H1 (cell line): ENCODE data around the gene SUMF2. TPM values are rescaled to one million over a fixed set of nuclear protein-coding genes. Genes with fewer than 3 reads are reported as not detected.
A peak's percentile ranks its signal among the peaks of the same experiment; 100 is the strongest.

Source experiments
- CTCF ChIA-PET: fragments of 300-600 bp; sonication (Branson Sonifier 250); formaldehyde crosslinking; loops from one replicate; lab custom pipeline; 2021; ENCODE audit not compliant: partially characterized antibody; lab: Charles Lee
- POLR2A ChIA-PET: fragments of 300-600 bp; sonication (Branson Sonifier 250); formaldehyde crosslinking; loops from one replicate; lab custom pipeline; 2021; ENCODE audit warnings: inconsistent platforms; ENCODE audit not compliant: partially characterized antibody; lab: Charles Lee
- DNase-seq, 2 experiments: peaks; one replicate each; pipeline versions ENCODE4 v3.0.0 to v3.0.0-alpha.2; 2010 to 2022; ENCODE audit warnings: low spot score in 2 of 2, low read depth in 1 of 2, mixed read lengths in 1 of 2
- FAIRE-seq: peaks from 2 replicates; lab custom pipeline; 2011; peaks lifted over from hg19 to GRCh38; lab: Jason Lieb, UNC
- H2AFZ ChIP-seq: 2 replicates; pipeline ENCODE4 v1.8.1; 2012; ENCODE audit warnings: low read length, inconsistent platforms
- H2AK5ac ChIP-seq: 2 replicates; pipeline ENCODE4 v1.6.1; 2013; ENCODE audit warnings: low read depth, low read length
- H2BK120ac ChIP-seq: replicated peaks from 2 replicates; pipeline ENCODE3; 2013; ENCODE audit warnings: low read depth, low read length, inconsistent platforms
- H2BK12ac ChIP-seq: 2 replicates; pipeline ENCODE4 v1.6.1; 2013; ENCODE audit warnings: low read depth, low read length
- H2BK15ac ChIP-seq: 2 replicates; pipeline ENCODE4 v1.6.1; 2013; ENCODE audit warnings: low read length
- H2BK20ac ChIP-seq: 2 replicates; pipeline ENCODE4 v1.6.1; 2013; ENCODE audit warnings: low read length
- H2BK5ac ChIP-seq: 2 replicates; pipeline ENCODE4 v1.6.1; 2013; ENCODE audit warnings: low read depth, low read length
- H3K14ac ChIP-seq: 2 replicates; pipeline ENCODE4 v1.6.1; 2013; ENCODE audit warnings: inconsistent platforms; ENCODE audit not compliant: insufficient read length
- H3K18ac ChIP-seq: 2 replicates; pipeline ENCODE4 v1.6.1; 2013; ENCODE audit warnings: low read length; ENCODE audit errors: extremely low read depth
- H3K23ac ChIP-seq: 2 replicates; pipeline ENCODE4 v1.6.1; 2013; ENCODE audit warnings: inconsistent platforms; ENCODE audit not compliant: insufficient read length
- H3K23me2 ChIP-seq: 2 replicates; pipeline ENCODE4 v1.6.1; 2013; ENCODE audit warnings: low read depth, low read length
- H3K27ac ChIP-seq: 2 replicates; pipeline ENCODE4 v1.6.1; 2011; ENCODE audit warnings: low read depth, low read length, inconsistent platforms
- H3K27me3 ChIP-seq, 4 experiments: replicated peaks in 1 of 4; 1 replicate in 1 of 4; 2 replicates in 3 of 4; pipeline versions ENCODE4 v1.6.1 to v1.8.1; 2011 to 2013; ENCODE audit warnings: low read length in 3 of 4, mild to moderate bottlenecking in 3 of 4, inconsistent platforms in 2 of 4, mixed read lengths in 2 of 4, moderate library complexity in 1 of 4; ENCODE audit not compliant: control insufficient read depth in 3 of 4, insufficient read depth in 3 of 4; ENCODE audit errors: extremely low read depth in 1 of 4
- H3K36me3 ChIP-seq, 4 experiments: 2 replicates each; pipeline versions ENCODE4 v1.6.1 to v1.8.1; 2011 to 2013; ENCODE audit warnings: mild to moderate bottlenecking in 4 of 4, low read length in 3 of 4, moderate library complexity in 2 of 4, control low read depth in 1 of 4, inconsistent platforms in 1 of 4; ENCODE audit not compliant: insufficient read depth in 4 of 4, control insufficient read depth in 2 of 4
- H3K4ac ChIP-seq: replicated peaks from 2 replicates; pipeline ENCODE3; 2013; ENCODE audit warnings: low read length, low read depth, mixed read lengths, inconsistent platforms; ENCODE audit not compliant: insufficient read length
- H3K4me1 ChIP-seq, 4 experiments: replicated peaks in 1 of 4; 1 replicate in 1 of 4; 2 replicates in 3 of 4; pipeline versions ENCODE4 v1.6.1 to v1.8.1; 2011 to 2013; ENCODE audit warnings: low read length in 3 of 4, inconsistent platforms in 2 of 4, mixed read lengths in 1 of 4; ENCODE audit not compliant: insufficient read depth in 4 of 4, control insufficient read depth in 3 of 4
- H3K4me2 ChIP-seq, 2 experiments: 2 replicates each; pipeline versions ENCODE4 v1.6.1 to v1.8.1; 2011 to 2013; ENCODE audit warnings: low read depth in 2 of 2, low read length in 2 of 2, control low read depth in 1 of 2, inconsistent platforms in 1 of 2, mild to moderate bottlenecking in 1 of 2; ENCODE audit not compliant: insufficient read depth in 1 of 2
- H3K4me3 ChIP-seq, 4 experiments: fragments of 200-600, 300-600 bp in 1 of 4; sonication (generic), shearing (Covaris generic), sonication (Bioruptor Twin) in 1 of 4; 2 replicates each; pipeline versions ENCODE4 v1.5.1 to v1.8.1; 2011 to 2016; ENCODE audit warnings: low read length in 4 of 4, low read depth in 3 of 4, control low read depth in 2 of 4, inconsistent platforms in 2 of 4, mild to moderate bottlenecking in 2 of 4, mixed read lengths in 1 of 4, moderate library complexity in 1 of 4; ENCODE audit not compliant: insufficient read depth in 2 of 4; ENCODE audit errors: extremely low read depth in 1 of 4
- H3K56ac ChIP-seq: replicated peaks from 2 replicates; pipeline ENCODE3; 2013; ENCODE audit warnings: low read depth, mild to moderate bottlenecking, mixed read lengths, low read length, inconsistent platforms; ENCODE audit not compliant: insufficient read length
- H3K79me1 ChIP-seq: 2 replicates; pipeline ENCODE4 v1.6.1; 2013; ENCODE audit warnings: low read depth, low read length, control low read depth
- H3K79me2 ChIP-seq, 2 experiments: 2 replicates each; pipeline versions ENCODE4 v1.6.1 to v1.8.1; 2012 to 2013; ENCODE audit warnings: low read length in 2 of 2, mild to moderate bottlenecking in 2 of 2, inconsistent platforms in 1 of 2; ENCODE audit not compliant: insufficient read depth in 2 of 2, control insufficient read depth in 1 of 2
- H3K9ac ChIP-seq, 4 experiments: replicated peaks in 1 of 4; 1 replicate in 1 of 4; 2 replicates in 3 of 4; pipeline versions ENCODE4 v1.6.1 to v1.8.1; 2011 to 2013; ENCODE audit warnings: low read depth in 3 of 4, low read length in 3 of 4, control low read depth in 2 of 4, mild to moderate bottlenecking in 2 of 4, moderate library complexity in 2 of 4, inconsistent platforms in 1 of 4; ENCODE audit errors: extremely low read depth in 1 of 4
- H3K9me3 ChIP-seq, 2 experiments: 2 replicates each; pipeline versions ENCODE4 v1.6.1 to v1.8.1; 2012 to 2013; ENCODE audit warnings: mild to moderate bottlenecking in 2 of 2, moderate library complexity in 2 of 2, control low read depth in 1 of 2, inconsistent platforms in 1 of 2, low read depth in 1 of 2, low read length in 1 of 2, mixed read lengths in 1 of 2; ENCODE audit not compliant: insufficient read depth in 2 of 2
- H4K20me1 ChIP-seq, 2 experiments: replicated peaks in 1 of 2; 2 replicates each; pipeline versions ENCODE3 to v1.8.1; 2011 to 2013; ENCODE audit warnings: inconsistent platforms in 2 of 2, low read length in 2 of 2, mild to moderate bottlenecking in 1 of 2; ENCODE audit not compliant: insufficient read depth in 2 of 2, control insufficient read depth in 1 of 2
- H4K5ac ChIP-seq: 2 replicates; pipeline ENCODE4 v1.6.1; 2013; ENCODE audit warnings: low read length, low read depth, mixed read lengths, inconsistent platforms; ENCODE audit not compliant: insufficient read length
- H4K8ac ChIP-seq: 2 replicates; pipeline ENCODE4 v1.8.0; 2013; ENCODE audit warnings: mild to moderate bottlenecking, moderate library complexity, low read length, inconsistent platforms; ENCODE audit not compliant: insufficient read depth; ENCODE audit errors: extremely low read depth
- H4K91ac ChIP-seq: replicated peaks from 2 replicates; pipeline ENCODE3; 2013; ENCODE audit warnings: low read length, mixed read lengths, inconsistent platforms; ENCODE audit not compliant: insufficient read length
- CREB1 ChIP-seq: IDR thresholded peaks from 2 replicates; pipeline ENCODE4 v1.6.1; 2012; ENCODE audit warnings: inconsistent platforms
- EGR1 ChIP-seq: IDR thresholded peaks from 2 replicates; pipeline ENCODE4 v1.6.1; 2011; ENCODE audit warnings: low read depth, low read length, borderline replicate concordance
- GABPA ChIP-seq: IDR thresholded peaks from 2 replicates; pipeline ENCODE4 v1.6.1; 2011; ENCODE audit warnings: mild to moderate bottlenecking, low read length, moderate library complexity, borderline replicate concordance; ENCODE audit not compliant: insufficient read depth
- KDM5A ChIP-seq: fragments of 200-600 bp; IDR thresholded peaks from 2 replicates; pipeline ENCODE4 v1.7.1; 2012; ENCODE audit warnings: mild to moderate bottlenecking, low read length, inconsistent platforms, mixed read lengths
- POLR2A ChIP-seq, 2 experiments: IDR thresholded peaks; 1 replicate in 1 of 2; 2 replicates in 1 of 2; pipeline ENCODE4 v1.6.1; 2011; ENCODE audit warnings: low read depth in 2 of 2, low read length in 2 of 2, mild to moderate bottlenecking in 2 of 2; ENCODE audit errors: control extremely low read depth in 1 of 2
- POLR2AphosphoS5 ChIP-seq: IDR thresholded peaks from 2 replicates; pipeline ENCODE4 v1.6.1; 2011; ENCODE audit warnings: low read depth, low read length
- RBBP5 ChIP-seq: IDR thresholded peaks from 2 replicates; pipeline ENCODE4 v1.7.1; 2012; ENCODE audit warnings: low read depth, mild to moderate bottlenecking, inconsistent platforms, low read length, moderate library complexity, borderline replicate concordance
- SP2 ChIP-seq: IDR thresholded peaks from 2 replicates; pipeline ENCODE4 v1.6.1; 2012; ENCODE audit warnings: mild to moderate bottlenecking, low read length, inconsistent platforms
- SUZ12 ChIP-seq: fragments of 200-600 bp; sonication (generic); IDR thresholded peaks from 2 replicates; pipeline ENCODE4 v1.6.1; 2012; ENCODE audit warnings: mild to moderate bottlenecking, inconsistent platforms, low read length, moderate library complexity, mixed read lengths
- TAF1 ChIP-seq: IDR thresholded peaks from 2 replicates; pipeline ENCODE4 v1.6.1; 2011; ENCODE audit warnings: mild to moderate bottlenecking, low read depth, low read length
- TBP ChIP-seq: IDR thresholded peaks from 2 replicates; pipeline ENCODE4 v1.6.1; 2011; ENCODE audit warnings: low read depth, low read length, improper control_type of control experiment
- WGBS, 2 experiments: shearing (Covaris generic) in 1 of 2; methylation state at CpG; one replicate each; pipeline versions ENCODE4 v1.1.6 to v1.1.7; 2013 to 2015; ENCODE audit warnings: low lambda C conversion rate in 2 of 2, mixed read lengths in 2 of 2, inconsistent platforms in 1 of 2, low coverage in 1 of 2, missing lambda C conversion rate in 1 of 2; ENCODE audit not compliant: insufficient replicate concordance in 2 of 2, insufficient coverage in 1 of 2, insufficient read length in 1 of 2; ENCODE audit errors: extremely low coverage in 1 of 2, missing lambda C conversion rate in 1 of 2; 5-methylcytosine and 5-hydroxymethylcytosine counted together
- polyA plus RNA-seq, 7 experiments: library from polyadenylated mRNA; depleted of rRNA in 3 of 7; stranded (reverse) in 5 of 7; unstranded in 2 of 7; fragments of >200 nt in 5 of 7; fragments of 200-250 nt in 2 of 7; gene quantifications; 1 replicate in 5 of 7; 2 replicates in 1 of 7; 4 replicates in 1 of 7; pipeline versions ENCODE4 v1.2.1 to v1.2.3, GENCODE V29; 2011 to 2013; ENCODE audit warnings: missing spikeins in 2 of 7, mixed read lengths in 2 of 7
- total RNA-seq: library from RNA; stranded (reverse); fragmentation: NEBNext Ultra II Directional; extraction: Animal tissue kit (Norgen Biotek cat#: 25700); gene quantifications from 2 replicates; pipeline ENCODE4 v1.2.1, GENCODE V29; 2021

Gene SUMF2
- total and polyA plus RNA-seq, 2 of the 8 experiments (the other 6 are each of a cell fraction or from before 2014, with no cell fraction given) = 39.8 to 59.2 TPM

DNA sequence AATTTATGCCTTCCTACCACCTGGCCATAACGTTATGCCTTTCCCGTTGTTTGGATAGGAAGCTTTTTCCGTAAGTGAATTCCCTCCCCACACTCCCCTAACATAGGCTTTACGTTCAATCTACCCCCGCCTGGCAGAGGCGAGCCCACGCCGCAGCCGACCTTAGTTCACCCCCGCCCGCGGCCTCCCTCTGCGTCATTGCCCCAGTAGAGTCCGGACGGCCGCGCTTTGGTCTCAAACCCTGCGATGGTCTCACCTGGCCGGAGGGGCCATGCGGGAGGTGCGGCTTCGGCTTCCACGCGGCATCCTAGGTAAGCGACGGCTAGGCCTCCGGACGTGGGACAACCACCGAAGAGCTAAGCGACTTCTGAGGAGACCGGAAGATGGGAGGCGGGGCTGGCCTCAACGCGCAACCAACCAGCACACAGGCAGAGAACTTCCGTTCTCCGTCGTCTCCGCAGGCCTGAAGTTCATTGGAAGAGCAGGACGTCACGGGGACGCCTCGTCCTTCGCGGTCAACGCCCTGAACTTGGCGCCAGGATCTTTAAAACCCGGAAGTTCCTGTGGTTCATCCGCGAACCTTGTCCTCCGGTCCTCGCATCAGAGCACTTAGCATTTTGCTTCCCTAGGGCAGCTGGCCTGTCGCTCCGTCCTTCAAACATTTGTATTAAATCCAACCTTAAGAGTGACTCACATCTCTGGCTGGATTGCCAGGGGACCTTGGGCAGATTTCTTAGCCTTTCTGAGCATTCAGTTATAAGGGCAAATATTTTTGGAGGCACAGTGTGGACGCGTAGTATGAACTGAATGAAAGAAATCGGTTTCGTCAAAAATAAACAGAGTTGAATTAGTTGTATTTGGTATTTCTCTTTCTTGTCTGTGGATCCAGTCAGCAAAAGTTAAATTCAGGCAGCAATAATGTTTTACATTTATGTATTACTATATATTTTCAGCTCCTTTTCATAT lies 42.3 kb downstream of the SUMF2 start, which contains the start of gene CHCHD2:
CHCHD2 (minus strand) TSS at position 369 of the 966 bp plus-strand sequence; CDS start at position 306, 63 bp downstream.
- Histone ChIP-seq H3K27me3 (no peaks in the 10 kb centered on the region), H3K4me2 (peak within 1 kb of the TSS; percentile 62 to 84), H3K14ac (no peak within 1 kb of the TSS), H3K79me2 (peaks cover 0 to 10% of the 10 kb centered on the region in 2 experiments; a peak in 2 of 4 replicates), H3K4me1 (no peaks in the 10 kb centered on the region), H2BK120ac (no peak within 1 kb of the TSS), H3K23me2 (peaks cover 5% of the 10 kb centered on the region; the same call in 1 of the 2 replicates), H3K27ac (peak within 1 kb of the TSS; percentile 58; the same call in 1 of the 2 replicates), H3K56ac (no peak within 1 kb of the TSS), H2AK5ac (no peak within 1 kb of the TSS), H3K18ac (no peak within 1 kb of the TSS; the same call in 1 of the 2 replicates), H3K9me3 (peaks cover 12 to 35% of the 10 kb centered on the region in 2 experiments; a peak in 2 of 4 replicates), H3K79me1 (no peaks in the 10 kb centered on the region), H3K9ac (peak within 1 kb of the TSS in 3 of 4 experiments; percentile 58 to 91 (median 73); a peak in 6 of 7 replicates), H4K5ac (no peak within 1 kb of the TSS), H2BK5ac (0 out of 2 replicates have a peak within 1 kb of the TSS, but pooled peaks have one; percentile 28), H4K20me1 (peaks cover 0 to 2% of the 10 kb centered on the region in 2 experiments), H3K36me3 (peaks cover 4 to 19% (median 11%) of the 10 kb centered on the region in 4 experiments; a peak in 7 of 8 replicates), H3K23ac (no peak within 1 kb of the TSS), H3K4me3 (peak within 1 kb of the TSS; percentile 75 to 93 (median 86)), H2AFZ (peak within 1 kb of the TSS; percentile 51; the same call in 1 of the 2 replicates), H2BK20ac (no peak within 1 kb of the TSS), H2BK15ac (no peak within 1 kb of the TSS), H4K91ac (no peak within 1 kb of the TSS), H4K8ac (peak within 1 kb of the TSS; percentile 76; the same call in 1 of the 2 replicates), H2BK12ac (no peak within 1 kb of the TSS), H3K4ac (no peak within 1 kb of the TSS)
- FAIRE-seq = no peak
- POLR2A ChIA-PET = interaction anchor here (0.7 to 2.1 kb wide), 4 partner anchors 55 to 219 kb away, joined by 3 to 7 read pairs (median 4); partner anchors contain the start of genes CCT6A, PSPH and ZNF713
- 41% methylated on average over 55 of the region's 57 CpGs; no CpG with 5 or more reads in 1 of the 2 experiments for WGBS, 2 experiments
- DNase-seq = peak; percentile 59 to 83
- CTCF ChIA-PET = interaction anchor here (0.6 kb wide), 1 partner anchor 28 kb away, joined by 3 read pairs; no protein-coding TSS in a partner anchor
- no peak; the same call in 1 of the 2 replicates for TF ChIP-seq SP2
- no peak; the same call in 1 of the 2 replicates for TF ChIP-seq POLR2AphosphoS5
- TF ChIP-seq TBP = peak; percentile 62; the same call in 1 of the 2 replicates
- 0 out of 2 replicates have a peak, but pooled peaks have one; percentile 17 for TF ChIP-seq KDM5A
- no peak for TF ChIP-seq CREB1
- peak; percentile 73 for TF ChIP-seq TAF1
- TF ChIP-seq RBBP5 = no peak
- peak; percentile 89 for TF ChIP-seq GABPA
- TF ChIP-seq EGR1 = no peak
- peak in 1 of 2 experiments; percentile 71; a peak in 1 of 3 replicates for TF ChIP-seq POLR2A (IDR thresholded peaks at IDR 0.05; ENCODE audit: control extremely low read depth in 1 of 2, low read depth in 2 of 2, low read length in 2 of 2)
- no peak for TF ChIP-seq SUZ12
